Retinal pigment epithelial cell (primary cell): ENCODE measurements around the gene PCDHA10.
"Not testable (repeated sequence)": the region's sequence is repeated elsewhere in the genome, so short reads cannot be mapped to it uniquely, and the experiment has no call there.

Experiments used
- DNase-seq: peaks from one replicate; pipeline ENCODE4 v3.0.0-alpha.2; 2010; ENCODE audit warnings: low read depth
- H3K4me3 ChIP-seq: 2 replicates; pipeline ENCODE4 v1.5.1; 2011; ENCODE audit warnings: mild to moderate bottlenecking, low read length, control low read depth, moderate library complexity
- CTCF ChIP-seq: conservative IDR thresholded peaks from 2 replicates; pipeline ENCODE4 v1.5.1; 2011; ENCODE audit warnings: low read depth, low read length, control low read depth, inconsistent platforms

Gene PCDHA10

GRCh38 chr5:140823475-140823874 is 32.2 kb upstream of the PCDHA10 start:
- H3K4me3 ChIP-seq, result no peak overlapping the region
- TF ChIP-seq CTCF, result no peak
- DNase-seq, result no peak

GRCh38 chr5:140827704-140828361 is 27.9 kb upstream of the PCDHA10 start, which contains the start of gene PCDHA6:
Gene PCDHA6, plus strand, starts transcription at chr5:140827960. Its CDS starts 132 bp downstream, at chr5:140828092.
- TF ChIP-seq CTCF, result peak; percentile 19
- no peak within 1 kb of the TSS for H3K4me3 ChIP-seq
- no peak for DNase-seq

GRCh38 chr5:140828362-140828737 is 27.3 kb upstream of the PCDHA10 start:
- TF ChIP-seq CTCF, result no peak
- no peak overlapping the region for H3K4me3 ChIP-seq
- DNase-seq, result no peak

- H3K4me3 ChIP-seq, DNase-seq: not testable (repeated sequence)
Measured at GRCh38 chr5:140829511-140830501, 25.9 kb upstream of the PCDHA10 start.

- no peak for TF ChIP-seq CTCF
- no peak within 1 kb of the TSS for H3K4me3 ChIP-seq
- DNase-seq, result no peak
Measured at GRCh38 chr5:140833993-140834392, 21.7 kb upstream of the PCDHA10 start, which contains the start of gene PCDHA7. Gene PCDHA7, plus strand, starts transcription at chr5:140834269. Its CDS starts 115 bp downstream, at chr5:140834384.

- not testable (repeated sequence) for H3K4me3 ChIP-seq
Measured at GRCh38 chr5:140834439-140835008, 21.2 kb upstream of the PCDHA10 start.

GRCh38 chr5:140835622-140836510 is 19.8 kb upstream of the PCDHA10 start:
- no peak for DNase-seq
- no peak overlapping the region for H3K4me3 ChIP-seq
- TF ChIP-seq CTCF, result no peak

More at GRCh38 chr5:140834439-140835008, 21.2 kb upstream of the PCDHA10 start:
- not testable (repeated sequence) for DNase-seq
